A549 treated with ZK216348 at 1 μM for 4 hours (cell line): Measurements from ENCODE around the gene TOM1. TPM values are rescaled to one million over a fixed set of nuclear protein-coding genes. Genes with fewer than 3 reads are reported as not detected.

Source experiments
- total RNA-seq: library from RNA; stranded (reverse); fragments of 200-300 nt; extraction: Qiagen RNA extraction; gene quantifications from 5 replicates; pipeline ENCODE4 v1.2.3, GENCODE V29; 2022; ENCODE audit warnings: low read depth

TOM1 gene
- 10.9 to 14.2 TPM (median 13.7 TPM) in 5 replicates for total RNA-seq

DNA sequence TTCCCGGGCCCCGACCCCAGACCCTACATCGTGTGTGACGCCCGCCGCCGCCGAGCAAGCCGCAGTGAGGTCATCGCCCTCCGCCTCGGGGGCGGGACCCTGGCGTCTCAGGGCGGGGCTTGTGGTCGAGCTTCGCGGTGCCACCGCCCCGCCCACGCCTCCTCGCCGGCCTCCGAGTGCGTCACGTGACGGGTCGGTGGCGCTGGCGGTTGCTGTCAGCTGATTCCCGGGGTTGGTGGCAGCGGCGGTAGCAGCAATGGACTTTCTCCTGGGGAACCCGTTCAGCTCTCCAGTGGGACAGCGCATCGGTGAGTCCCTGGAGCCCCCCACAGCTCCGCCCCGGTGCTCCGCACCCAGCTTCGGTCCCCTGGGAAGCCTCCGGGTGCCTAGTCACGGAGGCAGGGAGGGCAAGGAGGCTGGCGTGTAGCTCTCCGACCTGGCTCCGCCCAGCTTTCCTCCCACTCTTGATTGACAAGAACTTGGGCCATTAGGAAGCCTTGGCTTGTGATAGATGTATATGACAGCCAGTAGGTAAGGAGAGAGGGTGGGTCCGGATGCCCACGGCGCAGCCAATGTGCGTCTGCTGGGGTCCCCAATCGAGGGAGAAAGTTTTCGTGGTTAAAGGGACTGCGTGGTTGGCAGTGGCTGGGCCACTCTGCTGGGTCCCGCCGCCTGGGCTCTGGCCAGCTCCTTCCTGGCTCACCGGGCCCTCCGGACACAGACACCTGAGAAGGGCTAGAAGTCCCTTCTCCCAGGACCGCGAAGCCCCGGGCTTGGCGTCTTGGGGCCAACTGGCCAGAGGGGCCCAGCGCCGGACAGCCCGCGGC lies at the start of gene TOM1:
TOM1 (plus strand) TSS at position 222 of the 827 bp plus-strand sequence; CDS start at position 257, 35 bp downstream.

GRCh38 chr22:35257321-35258190 lies 42.1 kb upstream of the TOM1 start, which contains the start of gene HMGXB4:
Gene HMGXB4 (plus strand): TSS chr22:35257493. CDS start chr22:35262391, 4,898 bp downstream.

DNA sequence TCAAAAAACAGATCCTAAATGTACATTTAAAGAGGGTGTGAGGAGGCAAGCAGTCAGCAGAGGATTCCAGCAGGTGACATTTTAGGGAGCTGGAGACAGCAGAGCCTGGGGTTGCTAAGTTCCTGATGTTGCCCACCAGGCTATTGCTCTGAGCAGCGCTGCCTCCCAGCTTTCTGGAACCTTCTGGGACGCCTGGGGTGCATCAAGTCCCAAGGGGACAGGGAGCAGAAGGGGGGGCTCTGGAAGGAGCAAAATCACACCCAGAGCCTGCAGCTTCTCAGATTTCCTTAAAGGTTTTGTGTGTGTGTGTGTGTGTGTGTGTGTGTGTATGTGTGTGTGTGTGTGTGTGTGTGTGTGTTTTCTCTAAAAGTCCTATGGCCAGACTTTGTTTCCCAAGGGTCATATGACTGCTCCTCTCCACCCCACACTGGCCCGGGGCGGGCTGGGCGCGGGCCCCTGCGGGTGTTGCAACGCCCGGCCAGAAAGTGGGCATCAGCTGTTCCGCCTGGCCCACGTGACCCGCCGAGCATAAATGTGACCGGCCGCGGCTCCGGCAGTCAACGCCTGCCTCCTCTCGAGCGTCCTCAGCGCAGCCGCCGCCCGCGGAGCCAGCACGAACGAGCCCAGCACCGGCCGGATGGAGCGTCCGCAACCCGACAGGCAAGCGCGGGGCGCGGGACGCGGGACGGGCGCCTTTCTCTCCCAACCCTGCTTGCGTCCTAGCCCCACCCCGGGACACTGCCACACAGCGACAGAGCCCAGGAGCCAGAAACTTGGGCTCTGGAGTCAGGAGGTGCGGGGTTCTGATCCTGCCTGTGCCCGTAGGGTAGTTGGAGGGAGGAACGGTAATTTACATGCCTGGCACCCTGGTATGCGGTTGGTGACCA lies 81.1 kb downstream of the TOM1 start, which contains the start of gene HMOX1:
HMOX1 (plus strand) TSS at position 560 of the 887 bp plus-strand sequence; CDS start at position 638, 78 bp downstream.

Other genes starting within 250 kb of the TOM1 start
- not detected in 5 replicates for gene ISX, start 233.7 kb upstream of the TOM1 start, total RNA-seq
- gene HMGXB4, start 42.4 kb upstream of the TOM1 start, total RNA-seq = 8.2 to 17.9 TPM (median 11.4 TPM) in 5 replicates
- gene HMOX1, start 81.2 kb downstream of the TOM1 start, total RNA-seq = 446 to 674 TPM (median 524 TPM) in 5 replicates
- gene MCM5, start 100.2 kb downstream of the TOM1 start, total RNA-seq = 72.3 to 87.3 TPM (median 77.1 TPM) in 5 replicates
- 0.70 to 1.3 TPM (median 1.1 TPM) in 5 replicates for gene RASD2, start 240.9 kb downstream of the TOM1 start, total RNA-seq